Measurements from ENCODE around the gene SLC35F1.

DNA sequence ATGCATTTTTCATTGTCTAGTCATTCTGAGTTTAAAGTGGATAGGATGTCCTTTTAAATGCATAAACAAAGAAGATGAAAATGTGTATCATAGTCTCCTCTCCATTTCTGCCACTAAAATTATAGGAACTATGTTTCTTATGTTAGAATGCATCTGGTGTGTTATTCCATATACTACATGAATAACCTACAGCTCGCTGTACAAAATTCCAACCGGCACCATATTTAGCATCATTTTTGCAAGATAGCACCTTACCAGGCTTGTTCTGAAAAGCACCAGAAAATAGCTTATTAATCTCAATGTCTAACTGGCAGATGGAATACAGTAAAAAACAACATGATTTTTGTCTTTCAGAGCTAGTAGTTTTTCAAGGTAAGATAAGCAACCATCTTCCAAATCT lies 241.5 kb downstream of the SLC35F1 start:
- TF ChIP-seq CTCF (IDR thresholded peaks at IDR 0.05), result no peak
- no peak for TF ChIP-seq POLR2A (IDR thresholded peaks at IDR 0.05)

All from lower leg skin (tissue), 3 donors.